Measurements from ENCODE around the gene CCDC141.

GRCh38 chr2:178877874-178878273, 172.1 kb downstream of the CCDC141 start:
- TF ChIP-seq, protein P1, sequence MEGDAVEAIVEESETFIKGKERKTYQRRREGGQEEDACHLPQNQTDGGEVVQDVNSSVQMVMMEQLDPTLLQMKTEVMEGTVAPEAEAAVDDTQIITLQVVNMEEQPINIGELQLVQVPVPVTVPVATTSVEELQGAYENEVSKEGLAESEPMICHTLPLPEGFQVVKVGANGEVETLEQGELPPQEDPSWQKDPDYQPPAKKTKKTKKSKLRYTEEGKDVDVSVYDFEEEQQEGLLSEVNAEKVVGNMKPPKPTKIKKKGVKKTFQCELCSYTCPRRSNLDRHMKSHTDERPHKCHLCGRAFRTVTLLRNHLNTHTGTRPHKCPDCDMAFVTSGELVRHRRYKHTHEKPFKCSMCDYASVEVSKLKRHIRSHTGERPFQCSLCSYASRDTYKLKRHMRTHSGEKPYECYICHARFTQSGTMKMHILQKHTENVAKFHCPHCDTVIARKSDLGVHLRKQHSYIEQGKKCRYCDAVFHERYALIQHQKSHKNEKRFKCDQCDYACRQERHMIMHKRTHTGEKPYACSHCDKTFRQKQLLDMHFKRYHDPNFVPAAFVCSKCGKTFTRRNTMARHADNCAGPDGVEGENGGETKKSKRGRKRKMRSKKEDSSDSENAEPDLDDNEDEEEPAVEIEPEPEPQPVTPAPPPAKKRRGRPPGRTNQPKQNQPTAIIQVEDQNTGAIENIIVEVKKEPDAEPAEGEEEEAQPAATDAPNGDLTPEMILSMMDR (IDR thresholded peaks at IDR 0.05; ENCODE audit: poor library complexity) = no peak
- TF ChIP-seq EZH2 (IDR thresholded peaks at IDR 0.05; ENCODE audit: borderline replicate concordance) = no peak

Data from hepatocyte (in vitro differentiated cells).